ENCODE measurements around the gene ABCG1.

DNA sequence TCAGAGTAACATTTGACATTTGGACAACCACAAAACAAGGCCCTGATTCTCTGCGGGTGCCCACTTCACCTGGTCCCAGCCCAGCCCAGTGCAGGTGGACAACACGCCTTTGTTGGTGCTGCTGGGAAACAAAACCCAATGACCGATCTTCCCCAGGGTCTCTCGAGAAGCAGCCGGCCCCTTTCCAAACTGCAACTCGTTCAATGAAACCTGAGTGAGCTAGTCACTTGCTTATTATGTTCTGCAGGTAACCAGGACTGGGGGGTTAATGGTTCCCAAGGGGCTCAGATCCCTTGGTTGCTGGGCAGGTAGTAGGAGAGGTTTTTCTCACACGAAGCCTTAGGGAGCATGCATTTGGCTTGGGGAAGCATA is 42.9 kb downstream of the ABCG1 start:
- TF ChIP-seq, protein P1, sequence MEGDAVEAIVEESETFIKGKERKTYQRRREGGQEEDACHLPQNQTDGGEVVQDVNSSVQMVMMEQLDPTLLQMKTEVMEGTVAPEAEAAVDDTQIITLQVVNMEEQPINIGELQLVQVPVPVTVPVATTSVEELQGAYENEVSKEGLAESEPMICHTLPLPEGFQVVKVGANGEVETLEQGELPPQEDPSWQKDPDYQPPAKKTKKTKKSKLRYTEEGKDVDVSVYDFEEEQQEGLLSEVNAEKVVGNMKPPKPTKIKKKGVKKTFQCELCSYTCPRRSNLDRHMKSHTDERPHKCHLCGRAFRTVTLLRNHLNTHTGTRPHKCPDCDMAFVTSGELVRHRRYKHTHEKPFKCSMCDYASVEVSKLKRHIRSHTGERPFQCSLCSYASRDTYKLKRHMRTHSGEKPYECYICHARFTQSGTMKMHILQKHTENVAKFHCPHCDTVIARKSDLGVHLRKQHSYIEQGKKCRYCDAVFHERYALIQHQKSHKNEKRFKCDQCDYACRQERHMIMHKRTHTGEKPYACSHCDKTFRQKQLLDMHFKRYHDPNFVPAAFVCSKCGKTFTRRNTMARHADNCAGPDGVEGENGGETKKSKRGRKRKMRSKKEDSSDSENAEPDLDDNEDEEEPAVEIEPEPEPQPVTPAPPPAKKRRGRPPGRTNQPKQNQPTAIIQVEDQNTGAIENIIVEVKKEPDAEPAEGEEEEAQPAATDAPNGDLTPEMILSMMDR (IDR thresholded peaks at IDR 0.05), result no peak
- no peak for TF ChIP-seq POLR2A (IDR thresholded peaks at IDR 0.05)
